ENCODE measurements around the gene GRIN1. TPM values are rescaled to one million over a fixed set of nuclear protein-coding genes. Genes with fewer than 3 reads are reported as not detected.

The GRIN1 gene
- total RNA-seq, 1 experiment from 2014 or later, result 2.9 TPM

DNA sequence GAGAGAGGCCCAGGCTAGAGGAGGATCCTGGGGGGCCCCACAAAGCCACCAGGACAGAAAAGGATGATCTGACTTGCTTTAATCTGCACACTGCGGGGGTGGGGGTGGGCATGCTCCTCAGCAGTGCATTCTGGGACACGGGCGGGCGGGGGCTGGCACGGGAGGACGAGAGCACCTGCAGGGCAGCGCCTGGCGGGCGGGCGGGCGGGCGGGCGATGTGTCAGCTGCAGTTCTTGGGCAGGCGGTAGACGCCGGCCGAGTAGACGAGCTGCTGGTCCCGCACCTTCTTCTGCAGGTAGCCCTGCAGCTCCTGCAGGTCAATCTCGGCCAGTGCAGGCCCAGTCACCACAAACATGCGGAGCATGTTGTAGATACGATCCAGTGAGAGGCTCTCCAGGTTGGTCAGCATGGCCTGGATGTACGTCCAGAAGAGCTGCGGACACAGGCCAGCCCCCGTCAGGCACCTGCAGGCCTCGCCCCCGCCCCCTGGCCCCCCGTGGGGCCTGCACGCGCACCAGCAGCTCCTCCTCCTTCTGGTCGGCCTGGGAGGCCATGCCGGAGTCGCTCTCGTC lies 35.9 kb downstream of the GRIN1 start:
- H3K79me1 ChIP-seq (ENCODE audit: insufficient read depth, low read depth, low read length, poor library complexity, severe bottlenecking), result no peaks in the 10 kb centered on the region
- TF ChIP-seq, protein P1, sequence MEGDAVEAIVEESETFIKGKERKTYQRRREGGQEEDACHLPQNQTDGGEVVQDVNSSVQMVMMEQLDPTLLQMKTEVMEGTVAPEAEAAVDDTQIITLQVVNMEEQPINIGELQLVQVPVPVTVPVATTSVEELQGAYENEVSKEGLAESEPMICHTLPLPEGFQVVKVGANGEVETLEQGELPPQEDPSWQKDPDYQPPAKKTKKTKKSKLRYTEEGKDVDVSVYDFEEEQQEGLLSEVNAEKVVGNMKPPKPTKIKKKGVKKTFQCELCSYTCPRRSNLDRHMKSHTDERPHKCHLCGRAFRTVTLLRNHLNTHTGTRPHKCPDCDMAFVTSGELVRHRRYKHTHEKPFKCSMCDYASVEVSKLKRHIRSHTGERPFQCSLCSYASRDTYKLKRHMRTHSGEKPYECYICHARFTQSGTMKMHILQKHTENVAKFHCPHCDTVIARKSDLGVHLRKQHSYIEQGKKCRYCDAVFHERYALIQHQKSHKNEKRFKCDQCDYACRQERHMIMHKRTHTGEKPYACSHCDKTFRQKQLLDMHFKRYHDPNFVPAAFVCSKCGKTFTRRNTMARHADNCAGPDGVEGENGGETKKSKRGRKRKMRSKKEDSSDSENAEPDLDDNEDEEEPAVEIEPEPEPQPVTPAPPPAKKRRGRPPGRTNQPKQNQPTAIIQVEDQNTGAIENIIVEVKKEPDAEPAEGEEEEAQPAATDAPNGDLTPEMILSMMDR (conservative IDR thresholded peaks at IDR 0.05), result peak; percentile 17; the same call in 1 of the 3 replicates
- no peak overlapping the region for H3K18ac ChIP-seq (ENCODE audit: insufficient read length, low read depth, low read length)
- H3K36me3 Mint-ChIP-seq (ENCODE audit: insufficient read depth in 1 of 3, low read depth in 3 of 3), result peaks cover 0 to 11% (median 5%) of the 10 kb centered on the region in 3 experiments; a peak in 5 of 7 replicates
- no peak overlapping the region for H2BK5ac ChIP-seq (ENCODE audit: insufficient read length, low read length)
- no peak overlapping the region for H3K4me2 ChIP-seq (ENCODE audit: insufficient read depth, insufficient read length, low read length)
- H3K9me3 Mint-ChIP-seq, result no peaks in the 10 kb centered on the region
- no peaks in the 10 kb centered on the region for H3K9me3 ChIP-seq (ENCODE audit: control insufficient read depth, low read depth, low read length)
- H3K14ac ChIP-seq (ENCODE audit: insufficient read depth, low read length), result no peak overlapping the region
- H2BK15ac ChIP-seq (ENCODE audit: low read depth, low read length), result no peak overlapping the region
- H2BK12ac ChIP-seq (ENCODE audit: insufficient read length, low read depth, low read length), result no peak overlapping the region
- no peaks in the 10 kb centered on the region for H3K79me2 ChIP-seq (ENCODE audit: insufficient read depth, low read length)
- no peak overlapping the region for H3K56ac ChIP-seq (ENCODE audit: insufficient read length, low read depth, low read length)
- no peak overlapping the region for H2BK120ac ChIP-seq (ENCODE audit: low read depth, low read length, poor library complexity, severe bottlenecking)
- H2BK20ac ChIP-seq (ENCODE audit: low read depth, low read length, poor library complexity, severe bottlenecking), result no peak overlapping the region
- H4K91ac ChIP-seq (ENCODE audit: insufficient read length, low read depth, low read length), result no peak overlapping the region
- no peak overlapping the region for H4K5ac ChIP-seq (ENCODE audit: insufficient read length, low read depth, low read length)
- H3K27ac ChIP-seq (ENCODE audit: insufficient read length, low read depth, low read length), result no peak overlapping the region
- peak overlapping the region in 1 of 2 experiments; percentile 21; a peak in 1 of 5 replicates for H3K4me3 Mint-ChIP-seq
- peak; percentile 57 for DNase-seq
- no peak overlapping the region for H3K4ac ChIP-seq (ENCODE audit: low read depth, low read length)
- H2AFZ ChIP-seq (ENCODE audit: low read length), result no peak overlapping the region
- H4K8ac ChIP-seq (replicated peaks; ENCODE audit: insufficient read length, low read depth, low read length), result no peak overlapping the region
- H3K4me1 Mint-ChIP-seq, result peaks cover 3 to 14% of the 10 kb centered on the region in 2 experiments
- no peak overlapping the region for H3K23ac ChIP-seq (ENCODE audit: insufficient read length, low read depth, low read length)
- H3K27me3 Mint-ChIP-seq (ENCODE audit: low read depth), result peaks cover 60% of the 10 kb centered on the region
- no peak overlapping the region for H3K27ac Mint-ChIP-seq
- H3K9ac ChIP-seq (ENCODE audit: extremely low read depth, insufficient read length, low read length), result no peak overlapping the region
- no peaks in the 10 kb centered on the region for H4K20me1 ChIP-seq (ENCODE audit: control insufficient read depth, insufficient read depth, insufficient read length)
- no peaks in the 10 kb centered on the region for H3K23me2 ChIP-seq (ENCODE audit: insufficient read length, low read depth, low read length, poor library complexity, severe bottlenecking)
- H2AK5ac ChIP-seq (ENCODE audit: insufficient read length, low read length), result no peak overlapping the region
- H3K4me1 ChIP-seq (ENCODE audit: insufficient read depth, low read length), result no peaks in the 10 kb centered on the region
- no CpG with 5 or more reads among the region's 34 CpGs for WGBS (ENCODE audit: extremely low coverage, insufficient read length, low lambda C conversion rate)
- peaks cover 9% of the 10 kb centered on the region; the same call in 1 of the 2 replicates for H3K27me3 ChIP-seq (ENCODE audit: insufficient read depth, low read length)
- no peak overlapping the region for H3T11ph ChIP-seq (ENCODE audit: low read length)

All from H9 (cell line).